Calu3 (cell line): ENCODE measurements around the gene LRCOL1. TPM values are rescaled to one million over a fixed set of nuclear protein-coding genes. Genes with fewer than 3 reads are reported as not detected.

Experiments used
- BruUV-seq: library from RNA; stranded (reverse); fragments of 400-500 nt; replicated peaks from 2 replicates; lab custom pipeline; 2021; lab: Mats Ljungman, UMichigan
- CTCF ChIA-PET: fragments of 300-600 bp; sonication (Branson Sonifier 250); formaldehyde crosslinking; loops from one replicate; lab custom pipeline; 2022; ENCODE audit warnings: antibody characterized with exemption; lab: Charles Lee
- DNase-seq: peaks from one replicate; pipeline ENCODE4 v3.0.0; 2022
- H3K27ac Mint-ChIP-seq: one replicate; pipeline ENCODE4 v1.8.0; 2022; ENCODE audit warnings: mixed read lengths; ENCODE audit not compliant: unreplicated experiment
- H3K27me3 Mint-ChIP-seq: one replicate; pipeline ENCODE4 v1.8.0; 2022; ENCODE audit warnings: mixed read lengths; ENCODE audit not compliant: unreplicated experiment
- H3K36me3 Mint-ChIP-seq: one replicate; pipeline ENCODE4 v1.8.0; 2022; ENCODE audit warnings: mild to moderate bottlenecking, moderate library complexity, mixed read lengths; ENCODE audit not compliant: insufficient read depth, unreplicated experiment
- H3K4me1 Mint-ChIP-seq: one replicate; pipeline ENCODE4 v1.8.0; 2022; ENCODE audit warnings: mild to moderate bottlenecking, low read depth, mixed read lengths; ENCODE audit not compliant: unreplicated experiment
- H3K4me3 Mint-ChIP-seq: one replicate; pipeline ENCODE4 v1.8.0; 2022; ENCODE audit warnings: mild to moderate bottlenecking, low read depth, moderate library complexity, mixed read lengths; ENCODE audit not compliant: unreplicated experiment
- H3K9me3 Mint-ChIP-seq: one replicate; pipeline ENCODE4 v1.8.0; 2022; ENCODE audit warnings: low read depth, mixed read lengths; ENCODE audit not compliant: unreplicated experiment
- CTCF ChIP-seq: fragments of 200-600 bp; IDR thresholded peaks from one replicate; pipeline ENCODE4 v1.8.0; 2022; ENCODE audit warnings: antibody characterized with exemption; ENCODE audit not compliant: unreplicated experiment
- intact Hi-C: fragments of 100-400 bp; cut with micrococcal nuclease; formaldehyde crosslinking; loops from one replicate; pipeline ENCODE4 v1.10.0; 2022; ENCODE audit not compliant: unreplicated experiment
- total RNA-seq: library from RNA; stranded (reverse); gene quantifications from 2 replicates; pipeline ENCODE4 v1.2.3, GENCODE V29; 2022

LRCOL1 gene
- total RNA-seq, 1 experiment from 2014 or later = not detected

GRCh38 chr12:132568826-132569480, 41.4 kb downstream of the LRCOL1 start:
- Mint-ChIP-seq H3K9me3 (no peaks in the 10 kb centered on the region), H3K27ac (no peak overlapping the region), H3K4me1 (no peaks in the 10 kb centered on the region), H3K27me3 (no peaks in the 10 kb centered on the region), H3K4me3 (no peak overlapping the region), H3K36me3 (peaks cover 42% of the 10 kb centered on the region)
- CTCF ChIA-PET = interaction anchor here (0.7 to 0.9 kb wide), 2 partner anchors 8 to 12 kb away, joined by 3 to 4 read pairs; no protein-coding TSS in a partner anchor
- no peak for TF ChIP-seq CTCF
- no TSS peak for BruUV-seq
- DNase-seq = no peak
- intact Hi-C loops = no loop called here

GRCh38 chr12:132568301-132568700, 42.1 kb downstream of the LRCOL1 start:
- no peaks in the 10 kb centered on the region for H3K9me3 Mint-ChIP-seq
- no peak for DNase-seq
- CTCF ChIA-PET = interaction anchor here (0.9 kb wide), 1 partner anchor 13 kb away, joined by 3 read pairs; no protein-coding TSS in a partner anchor
- H3K4me3 Mint-ChIP-seq = no peak overlapping the region
- no TSS peak for BruUV-seq
- H3K36me3 Mint-ChIP-seq = peaks cover 39% of the 10 kb centered on the region
- H3K27me3 Mint-ChIP-seq = no peaks in the 10 kb centered on the region
- no peaks in the 10 kb centered on the region for H3K4me1 Mint-ChIP-seq
- H3K27ac Mint-ChIP-seq = no peak overlapping the region
- no peak for TF ChIP-seq CTCF
- intact Hi-C loops = no loop called here

GRCh38 chr12:132566516-132567131, 43.8 kb downstream of the LRCOL1 start:
- Mint-ChIP-seq H3K36me3 (peaks cover 37% of the 10 kb centered on the region), H3K9me3 (no peaks in the 10 kb centered on the region), H3K4me3 (no peak overlapping the region), H3K27me3 (no peaks in the 10 kb centered on the region), H3K27ac (no peak overlapping the region), H3K4me1 (no peaks in the 10 kb centered on the region)
- CTCF ChIA-PET = no interaction called here
- TF ChIP-seq CTCF = no peak
- intact Hi-C loops = no loop called here
- BruUV-seq = no TSS peak
- DNase-seq = no peak

GRCh38 chr12:132565365-132565764, 45.0 kb downstream of the LRCOL1 start:
- H3K27ac Mint-ChIP-seq = no peak overlapping the region
- intact Hi-C loops = no loop called here
- no peak for DNase-seq

More at GRCh38 chr12:132565365-132565764, 45.0 kb downstream of the LRCOL1 start:
- Mint-ChIP-seq H3K9me3 (no peaks in the 10 kb centered on the region), H3K4me3 (no peak overlapping the region), H3K27me3 (no peaks in the 10 kb centered on the region), H3K4me1 (no peaks in the 10 kb centered on the region), H3K36me3 (peaks cover 48% of the 10 kb centered on the region)
- CTCF ChIA-PET = no interaction called here
- no peak for TF ChIP-seq CTCF
- no TSS peak for BruUV-seq
